Colonic mucosa (tissue), 4 donors: ENCODE measurements around the gene DZIP1. TPM values are rescaled to one million over a fixed set of nuclear protein-coding genes. Genes with fewer than 3 reads are reported as not detected.

Experiments used
- DNase-seq: peaks from one replicate; pipeline ENCODE4 v3.0.0-alpha.2; 2020
- H3K27ac ChIP-seq: fragments of 200-600 bp; one replicate; pipeline ENCODE4 v1.8.0; 2021
- H3K27me3 ChIP-seq: fragments of 200-600 bp; one replicate; pipeline ENCODE4 v1.8.0; 2021
- H3K36me3 ChIP-seq: fragments of 200-600 bp; one replicate; pipeline ENCODE4 v1.8.0; 2021
- H3K4me1 ChIP-seq: fragments of 200-600 bp; one replicate; pipeline ENCODE4 v1.8.0; 2021; ENCODE audit warnings: mild to moderate bottlenecking
- H3K4me3 ChIP-seq: fragments of 200-600 bp; one replicate; pipeline ENCODE4 v1.8.0; 2021
- H3K9ac ChIP-seq, 2 donors: one replicate each; pipeline ENCODE4 v1.7.0; 2013; ENCODE audit warnings: control low read depth in 2 of 2, low read depth in 2 of 2, low read length in 2 of 2
- H3K9me3 ChIP-seq: fragments of 200-600 bp; one replicate; pipeline ENCODE4 v1.8.0; 2021
- intact Hi-C: fragments of 100-400 bp; cut with DNase I; formaldehyde crosslinking; loops from one replicate; pipeline ENCODE4 v1.14.1; 2022
- total RNA-seq, 2 donors: library from RNA; stranded (reverse); fragmentation: NEBNext Ultra II Directional in 1 of 2; extraction: Animal tissue kit (Norgen Biotek cat#: 25700) in 1 of 2; gene quantifications; one replicate each; pipeline ENCODE4 v1.2.1, GENCODE V29; 2021
- TF ChIP-seq, protein P1 (sequence below): fragments of 200-600 bp; IDR thresholded peaks from one replicate; pipeline ENCODE4 v1.8.0; 2022; ENCODE audit warnings: antibody characterized with exemption, mild to moderate bottlenecking
- donor health status: healthy.
- donor health status: DM: no; HTN: no; CAD: no.
- donor health status: DM: no; HTN: no; CAD: no.

DZIP1 gene
- total RNA-seq, 2 donors from 2014 or later: 2.2 to 3.6 TPM

DNA sequence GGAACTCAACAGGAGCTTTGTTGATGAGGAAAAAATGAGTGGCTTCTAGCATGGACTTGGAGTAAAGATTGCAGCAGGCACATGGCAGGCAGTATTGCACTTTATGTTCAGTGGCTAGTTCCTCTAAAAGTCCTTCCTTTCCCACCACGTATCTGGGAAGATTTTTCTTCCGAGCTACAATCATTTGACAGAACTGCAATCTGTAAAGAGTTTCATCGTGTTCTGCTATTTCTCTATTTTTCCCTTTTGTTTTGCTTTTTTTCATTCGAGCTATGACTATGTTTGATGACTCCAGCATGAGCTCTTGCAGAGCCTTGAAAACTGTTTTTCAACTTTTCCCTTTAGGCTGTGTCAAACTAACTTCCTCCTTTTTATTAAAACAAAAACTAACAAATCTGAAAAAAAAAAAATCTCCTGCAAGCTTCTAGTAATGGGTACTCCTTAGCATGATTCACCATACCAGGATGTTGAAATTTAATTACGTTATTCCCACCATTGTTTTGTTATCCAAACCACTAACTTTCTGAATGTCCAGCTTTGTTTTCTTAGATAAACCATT is 79.7 kb downstream of the DZIP1 start:
- intact Hi-C loops: no loop called here
- Histone ChIP-seq H3K27me3 (no peaks in the 10 kb centered on the region), H3K9ac (no peak overlapping the region), H3K27ac (no peak overlapping the region), H3K4me3 (no peak overlapping the region), H3K4me1 (no peaks in the 10 kb centered on the region), H3K9me3 (no peaks in the 10 kb centered on the region), H3K36me3 (no peaks in the 10 kb centered on the region)
- no peak for DNase-seq
- TF ChIP-seq, protein P1, sequence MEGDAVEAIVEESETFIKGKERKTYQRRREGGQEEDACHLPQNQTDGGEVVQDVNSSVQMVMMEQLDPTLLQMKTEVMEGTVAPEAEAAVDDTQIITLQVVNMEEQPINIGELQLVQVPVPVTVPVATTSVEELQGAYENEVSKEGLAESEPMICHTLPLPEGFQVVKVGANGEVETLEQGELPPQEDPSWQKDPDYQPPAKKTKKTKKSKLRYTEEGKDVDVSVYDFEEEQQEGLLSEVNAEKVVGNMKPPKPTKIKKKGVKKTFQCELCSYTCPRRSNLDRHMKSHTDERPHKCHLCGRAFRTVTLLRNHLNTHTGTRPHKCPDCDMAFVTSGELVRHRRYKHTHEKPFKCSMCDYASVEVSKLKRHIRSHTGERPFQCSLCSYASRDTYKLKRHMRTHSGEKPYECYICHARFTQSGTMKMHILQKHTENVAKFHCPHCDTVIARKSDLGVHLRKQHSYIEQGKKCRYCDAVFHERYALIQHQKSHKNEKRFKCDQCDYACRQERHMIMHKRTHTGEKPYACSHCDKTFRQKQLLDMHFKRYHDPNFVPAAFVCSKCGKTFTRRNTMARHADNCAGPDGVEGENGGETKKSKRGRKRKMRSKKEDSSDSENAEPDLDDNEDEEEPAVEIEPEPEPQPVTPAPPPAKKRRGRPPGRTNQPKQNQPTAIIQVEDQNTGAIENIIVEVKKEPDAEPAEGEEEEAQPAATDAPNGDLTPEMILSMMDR: no peak

DNA sequence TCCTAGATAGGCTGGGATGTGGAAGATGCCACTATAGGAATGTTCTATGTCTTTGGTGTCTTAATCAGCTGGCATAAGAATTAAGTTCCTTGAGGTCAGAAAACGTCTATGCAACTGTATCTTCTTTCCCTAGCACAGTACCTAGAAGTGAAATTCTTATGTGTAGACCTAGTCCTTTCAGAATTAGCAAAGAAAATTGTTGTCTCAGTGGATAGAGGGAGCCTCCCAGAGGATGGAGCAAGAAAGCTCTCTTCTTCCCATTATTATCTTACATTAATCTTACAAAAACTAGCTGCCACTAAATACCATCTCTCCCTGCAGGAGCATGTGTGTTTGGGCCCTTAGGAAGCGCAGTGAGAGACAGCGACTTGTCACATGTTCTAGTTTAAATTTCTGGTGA is 80.4 kb downstream of the DZIP1 start:
- Histone ChIP-seq H3K9me3 (no peaks in the 10 kb centered on the region), H3K4me1 (no peaks in the 10 kb centered on the region), H3K4me3 (no peak overlapping the region), H3K27ac (no peak overlapping the region), H3K9ac (no peak overlapping the region), H3K27me3 (no peaks in the 10 kb centered on the region), H3K36me3 (no peaks in the 10 kb centered on the region)
- intact Hi-C loops: no loop called here
- TF ChIP-seq, protein P1: no peak
- no peak for DNase-seq

DNA sequence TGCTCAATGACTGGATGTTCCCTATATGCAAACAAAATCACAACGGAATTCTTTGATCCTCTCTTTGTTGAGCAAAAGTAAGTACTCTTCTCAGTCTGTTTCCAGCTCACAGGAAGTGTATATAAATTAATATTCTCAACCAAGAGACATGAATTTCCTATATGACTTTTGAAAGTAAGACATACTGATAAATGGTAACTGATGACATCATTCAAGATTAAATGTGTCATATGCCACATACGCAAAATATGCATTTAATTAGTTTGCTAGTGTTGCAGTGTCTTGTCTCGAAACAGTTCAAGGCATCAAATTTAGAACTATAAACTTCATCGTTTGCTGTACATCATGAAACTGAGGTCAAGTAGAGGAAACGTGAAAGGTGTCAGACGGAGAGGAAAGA is 84.1 kb downstream of the DZIP1 start:
- no peaks in the 10 kb centered on the region for H3K36me3 ChIP-seq
- H3K27me3 ChIP-seq: no peaks in the 10 kb centered on the region
- no peak overlapping the region for H3K4me3 ChIP-seq
- no peaks in the 10 kb centered on the region for H3K4me1 ChIP-seq
- H3K27ac ChIP-seq: no peak overlapping the region
- H3K9ac ChIP-seq: no peak overlapping the region
- TF ChIP-seq, protein P1: no peak
- intact Hi-C loops: no loop called here
- no peak for DNase-seq
- no peaks in the 10 kb centered on the region for H3K9me3 ChIP-seq

DNA sequence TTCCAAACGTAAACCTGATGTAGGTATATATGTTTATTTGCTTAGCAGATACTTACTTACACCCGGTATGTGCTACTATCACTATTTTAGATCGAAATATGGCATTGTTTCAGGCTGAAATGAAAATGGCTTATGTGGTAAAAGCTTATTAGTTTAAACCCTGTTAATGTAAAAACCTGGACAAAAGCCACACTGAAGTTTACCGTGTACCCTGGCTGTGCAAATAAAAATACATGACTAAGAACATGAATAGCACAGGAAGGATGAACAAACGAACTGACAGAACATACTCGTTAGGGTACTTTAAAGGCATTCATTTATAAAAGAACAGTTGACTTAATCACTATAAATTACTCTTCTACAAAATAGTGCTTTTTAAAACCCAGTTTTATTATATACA is 85.4 kb downstream of the DZIP1 start:
- Histone ChIP-seq H3K27me3 (no peaks in the 10 kb centered on the region), H3K36me3 (no peaks in the 10 kb centered on the region), H3K4me1 (no peaks in the 10 kb centered on the region), H3K9ac (no peak overlapping the region), H3K4me3 (no peak overlapping the region), H3K9me3 (no peaks in the 10 kb centered on the region), H3K27ac (no peak overlapping the region)
- intact Hi-C loops: no loop called here
- DNase-seq: no peak
- TF ChIP-seq, protein P1: no peak

DNA sequence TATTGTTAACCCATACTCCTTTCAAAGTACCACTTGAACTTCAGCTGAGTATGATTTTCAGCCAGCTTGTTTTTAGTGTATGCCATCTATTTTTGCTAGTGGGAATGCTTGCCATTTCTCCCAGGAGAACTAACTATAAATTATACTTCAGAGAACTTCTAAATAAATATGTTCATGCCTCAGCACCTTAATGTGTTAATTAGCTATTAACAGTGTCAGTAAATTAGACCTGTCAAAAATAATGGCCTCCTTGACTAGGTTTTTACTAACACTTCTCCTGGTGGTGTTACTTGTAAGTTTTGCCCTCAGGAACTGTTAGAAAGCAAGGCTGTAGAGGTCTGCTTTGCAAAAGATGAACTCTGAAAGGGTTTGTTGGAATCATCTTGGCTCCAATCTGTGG is 87.5 kb downstream of the DZIP1 start:
- Histone ChIP-seq H3K36me3 (no peaks in the 10 kb centered on the region), H3K4me3 (no peak overlapping the region), H3K27ac (no peak overlapping the region), H3K27me3 (peaks cover 12% of the 10 kb centered on the region), H3K4me1 (peaks cover 7% of the 10 kb centered on the region), H3K9me3 (no peaks in the 10 kb centered on the region), H3K9ac (no peak overlapping the region)
- TF ChIP-seq, protein P1: no peak
- DNase-seq: no peak
- intact Hi-C loops: no loop called here
